Erythroblast (primary cell): ENCODE results near the gene CEP170.

Source experiments
- GATA1 ChIP-seq: IDR thresholded peaks from 2 replicates; pipeline ENCODE4 v1.6.1; 2011; ENCODE audit warnings: low read depth, mild to moderate bottlenecking, control low read depth, low read length, moderate library complexity
- POLR2A ChIP-seq: IDR thresholded peaks from 2 replicates; pipeline ENCODE4 v1.6.1; 2011; ENCODE audit warnings: mild to moderate bottlenecking, low read length

- TF ChIP-seq POLR2A = no peak
- TF ChIP-seq GATA1 = no peak
Observed at GRCh38 chr1:243251539-243251938, 3.5 kb downstream of the CEP170 start.
